Gastroesophageal sphincter (tissue), 3 donors: ENCODE results near the gene RGS14.

Experiments
- CTCF ChIP-seq, 4 experiments: fragments of 200-600 bp in 2 of 4; fragments of 450-650 bp in 2 of 4; sonication (generic) in 1 of 4; IDR thresholded peaks; one replicate each; pipeline ENCODE4 v1.5.1; 2017 to 2019; ENCODE audit warnings: antibody characterized with exemption in 4 of 4, mild to moderate bottlenecking in 2 of 4, moderate library complexity in 2 of 4
- EP300 ChIP-seq: sonication (generic); formaldehyde crosslinking; IDR thresholded peaks from one replicate; pipeline ENCODE4 v1.6.1; 2017; ENCODE audit warnings: antibody characterized with exemption, mild to moderate bottlenecking

GRCh38 chr5:177359451-177359851 is 1.7 kb downstream of the RGS14 start:
- no peak for TF ChIP-seq CTCF (IDR thresholded peaks at IDR 0.05)
- no peak for TF ChIP-seq EP300
